Measurements from ENCODE around the gene PTDSS2. TPM values are rescaled to one million over a fixed set of nuclear protein-coding genes. Genes with fewer than 3 reads are reported as not detected.

PTDSS2 gene
- total and polyA plus RNA-seq, 9 of the 15 experiments (the other 6 are each of a cell fraction or from before 2014, with no cell fraction given), result 0.45 to 53.9 (median 17.2) TPM

DNA sequence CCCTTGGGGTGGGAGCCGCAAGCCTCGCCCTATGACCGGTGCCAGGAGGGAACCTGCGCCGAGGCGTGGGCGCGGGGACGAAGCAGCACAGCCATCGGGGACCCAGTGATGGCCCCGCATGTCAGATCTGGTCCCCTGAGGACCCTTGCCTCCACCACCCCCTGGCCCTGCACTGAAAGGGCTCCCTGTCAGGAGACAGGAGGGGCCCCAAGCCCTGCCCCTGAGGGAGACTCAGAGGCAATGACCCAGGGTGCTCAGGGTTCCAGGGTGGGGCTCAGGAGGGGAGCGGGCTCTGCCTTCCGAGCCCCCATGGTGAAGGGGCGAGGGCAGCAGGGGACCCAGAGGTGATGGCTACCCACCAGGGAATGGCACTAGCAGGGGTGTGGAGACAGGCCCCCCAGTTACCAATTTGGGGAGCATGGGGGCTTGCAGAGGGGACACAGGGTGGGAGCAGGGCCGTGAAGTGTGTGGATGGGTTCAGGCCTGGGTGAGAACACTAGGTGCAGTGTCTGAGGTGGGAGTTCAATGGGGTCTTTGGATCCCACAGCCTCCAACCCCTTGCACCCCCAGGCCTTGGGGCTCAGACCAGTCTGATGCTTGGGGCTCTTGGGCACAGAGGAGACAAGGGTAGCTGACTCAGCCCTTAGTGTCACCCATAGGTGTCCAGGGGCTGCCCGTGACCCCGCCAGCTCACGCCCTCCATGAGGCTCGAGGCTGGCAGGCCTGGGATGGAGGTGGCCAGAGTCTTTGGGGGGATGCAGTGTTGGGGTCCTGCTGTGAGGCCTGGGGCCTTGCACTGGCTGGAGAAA lies 87.7 kb downstream of the PTDSS2 start (continued):
- TF ChIP-seq RBM17 (IDR thresholded peaks at IDR 0.05; ENCODE audit: borderline replicate concordance, low read depth, low read length) (no peak), STAT5B (CRISPR knock-in tag; IDR thresholded peaks at IDR 0.05) (no peak), E2F3 (CRISPR knock-in tag; IDR thresholded peaks at IDR 0.05) (0 out of 2 replicates have a peak, but pooled peaks have one; percentile 34), HDAC2 (IDR thresholded peaks at IDR 0.05) (no peak), FUS (optimal IDR thresholded peaks at IDR 0.05; ENCODE audit: low read depth, low read length) (no peak), TRIM24 (IDR thresholded peaks at IDR 0.05) (no peak), TEAD4 (IDR thresholded peaks at IDR 0.05; ENCODE audit: low read length) (no peak), TEAD4 (CRISPR knock-in tag; IDR thresholded peaks at IDR 0.05; ENCODE audit: borderline replicate concordance) (no peak), ZMIZ1 (IDR thresholded peaks at IDR 0.05; ENCODE audit: low read depth in 2 of 2, low read length in 2 of 2) (no peak), TFAM (CRISPR knock-in tag; conservative IDR thresholded peaks at IDR 0.05) (no peak), DIDO1 (tag; IDR thresholded peaks at IDR 0.05; ENCODE audit: low read depth) (no peak), USF2 (CRISPR knock-in tag; IDR thresholded peaks at IDR 0.05) (no peak), SRSF9 (IDR thresholded peaks at IDR 0.05; ENCODE audit: borderline replicate concordance, low read depth, low read length) (no peak), ZNF282 (CRISPR knock-in tag; IDR thresholded peaks at IDR 0.05) (no peak), PKNOX1 (IDR thresholded peaks at IDR 0.05) (no peak), HMG20B (CRISPR knock-in tag; IDR thresholded peaks at IDR 0.05) (no peak), ZNF436 (CRISPR knock-in tag; IDR thresholded peaks at IDR 0.05) (no peak), POLR3A (IDR thresholded peaks at IDR 0.05; ENCODE audit: borderline replicate concordance, extremely low read depth, insufficient read depth, insufficient read length) (no peak), MXI1 (IDR thresholded peaks at IDR 0.05; ENCODE audit: low read depth, low read length) (no peak), SIN3A (IDR thresholded peaks at IDR 0.05; ENCODE audit: borderline replicate concordance in 2 of 2, control insufficient read depth in 1 of 2, low read depth in 2 of 2, low read length in 2 of 2) (no peak), POU5F1 (IDR thresholded peaks at IDR 0.05; ENCODE audit: borderline replicate concordance, low read depth, low read length, partially characterized antibody) (no peak), SETDB1 (IDR thresholded peaks at IDR 0.05; ENCODE audit: low read length) (no peak)
- TF ChIP-seq, protein P1, sequence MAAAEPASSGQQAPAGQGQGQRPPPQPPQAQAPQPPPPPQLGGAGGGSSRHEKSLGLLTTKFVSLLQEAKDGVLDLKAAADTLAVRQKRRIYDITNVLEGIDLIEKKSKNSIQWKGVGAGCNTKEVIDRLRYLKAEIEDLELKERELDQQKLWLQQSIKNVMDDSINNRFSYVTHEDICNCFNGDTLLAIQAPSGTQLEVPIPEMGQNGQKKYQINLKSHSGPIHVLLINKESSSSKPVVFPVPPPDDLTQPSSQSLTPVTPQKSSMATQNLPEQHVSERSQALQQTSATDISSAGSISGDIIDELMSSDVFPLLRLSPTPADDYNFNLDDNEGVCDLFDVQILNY (CRISPR knock-in tag; IDR thresholded peaks at IDR 0.05), result no peak
